H1 (cell line): ENCODE results near the gene SLC31A2.

Experiments
- POLR2AphosphoS5 ChIP-seq: IDR thresholded peaks from 2 replicates; pipeline ENCODE4 v1.6.1; 2011; ENCODE audit warnings: low read depth, low read length
- RXRA ChIP-seq: IDR thresholded peaks from 2 replicates; pipeline ENCODE4 v1.6.1; 2011; ENCODE audit warnings: low read depth, mild to moderate bottlenecking, low read length, moderate library complexity; ENCODE audit not compliant: insufficient read depth

GRCh38 chr9:113129466-113129865, 21.3 kb upstream of the SLC31A2 start:
- TF ChIP-seq RXRA (no peak), POLR2AphosphoS5 (no peak)
